ENCODE data around the gene UBE2O. TPM values are rescaled to one million over a fixed set of nuclear protein-coding genes. Genes with fewer than 3 reads are reported as not detected.

UBE2O gene
- polyA plus RNA-seq, 1 of the 3 experiments (the other 2 are of a cell fraction), result 25.4 TPM

DNA sequence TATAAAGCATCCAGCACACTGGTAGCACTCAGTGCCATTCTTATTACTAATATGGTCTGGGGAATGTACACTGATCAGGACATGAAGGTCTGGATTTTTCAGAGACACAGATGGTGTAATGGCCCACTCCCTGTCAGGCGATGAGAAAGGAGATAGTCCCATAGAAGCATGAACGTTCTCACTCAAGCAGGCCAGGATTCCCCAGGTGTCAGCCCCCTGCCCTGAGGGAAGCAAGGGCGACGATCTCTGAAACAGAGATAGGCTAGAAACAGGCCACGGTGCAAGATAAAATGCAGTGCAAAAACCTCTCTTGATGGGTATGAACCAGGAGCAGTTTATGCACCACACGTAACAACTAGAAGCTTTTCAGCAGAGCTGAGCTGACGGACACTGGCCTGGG lies 109.8 kb downstream of the UBE2O start:
- POLR2A ChIA-PET, result no interaction called here
- H3K27me3 ChIP-seq (ENCODE audit: insufficient read depth), result no peaks in the 10 kb centered on the region
- H3F3A ChIP-seq (replicated peaks; ENCODE audit: insufficient read depth), result no peaks in the 10 kb centered on the region
- peaks cover 44% of the 10 kb centered on the region for H3K79me2 ChIP-seq (ENCODE audit: insufficient read depth)
- H3K4me3 ChIP-seq (ENCODE audit: low read depth in 2 of 2, low read length in 1 of 2), result no peak overlapping the region
- no peak overlapping the region for H3K9ac ChIP-seq
- TF ChIP-seq FOXM1 (IDR thresholded peaks at IDR 0.05; ENCODE audit: low read depth) (no peak), EP300 (IDR thresholded peaks at IDR 0.05; ENCODE audit: borderline replicate concordance in 1 of 2, low read depth in 1 of 2, low read length in 1 of 2) (peak in 1 of 2 experiments; percentile 27; a peak in 1 of 4 replicates), RFX5 (IDR thresholded peaks at IDR 0.05; ENCODE audit: low read length) (no peak), FOXJ3 (CRISPR knock-in tag; IDR thresholded peaks at IDR 0.05) (peak; percentile 78), GATA2 (CRISPR knock-in tag; IDR thresholded peaks at IDR 0.05) (peak; percentile 81)
- TF ChIP-seq, protein P1, sequence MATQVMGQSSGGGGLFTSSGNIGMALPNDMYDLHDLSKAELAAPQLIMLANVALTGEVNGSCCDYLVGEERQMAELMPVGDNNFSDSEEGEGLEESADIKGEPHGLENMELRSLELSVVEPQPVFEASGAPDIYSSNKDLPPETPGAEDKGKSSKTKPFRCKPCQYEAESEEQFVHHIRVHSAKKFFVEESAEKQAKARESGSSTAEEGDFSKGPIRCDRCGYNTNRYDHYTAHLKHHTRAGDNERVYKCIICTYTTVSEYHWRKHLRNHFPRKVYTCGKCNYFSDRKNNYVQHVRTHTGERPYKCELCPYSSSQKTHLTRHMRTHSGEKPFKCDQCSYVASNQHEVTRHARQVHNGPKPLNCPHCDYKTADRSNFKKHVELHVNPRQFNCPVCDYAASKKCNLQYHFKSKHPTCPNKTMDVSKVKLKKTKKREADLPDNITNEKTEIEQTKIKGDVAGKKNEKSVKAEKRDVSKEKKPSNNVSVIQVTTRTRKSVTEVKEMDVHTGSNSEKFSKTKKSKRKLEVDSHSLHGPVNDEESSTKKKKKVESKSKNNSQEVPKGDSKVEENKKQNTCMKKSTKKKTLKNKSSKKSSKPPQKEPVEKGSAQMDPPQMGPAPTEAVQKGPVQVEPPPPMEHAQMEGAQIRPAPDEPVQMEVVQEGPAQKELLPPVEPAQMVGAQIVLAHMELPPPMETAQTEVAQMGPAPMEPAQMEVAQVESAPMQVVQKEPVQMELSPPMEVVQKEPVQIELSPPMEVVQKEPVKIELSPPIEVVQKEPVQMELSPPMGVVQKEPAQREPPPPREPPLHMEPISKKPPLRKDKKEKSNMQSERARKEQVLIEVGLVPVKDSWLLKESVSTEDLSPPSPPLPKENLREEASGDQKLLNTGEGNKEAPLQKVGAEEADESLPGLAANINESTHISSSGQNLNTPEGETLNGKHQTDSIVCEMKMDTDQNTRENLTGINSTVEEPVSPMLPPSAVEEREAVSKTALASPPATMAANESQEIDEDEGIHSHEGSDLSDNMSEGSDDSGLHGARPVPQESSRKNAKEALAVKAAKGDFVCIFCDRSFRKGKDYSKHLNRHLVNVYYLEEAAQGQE (IDR thresholded peaks at IDR 0.05; ENCODE audit: low read depth, low read length), result no peak
- TF ChIP-seq, protein P2, sequence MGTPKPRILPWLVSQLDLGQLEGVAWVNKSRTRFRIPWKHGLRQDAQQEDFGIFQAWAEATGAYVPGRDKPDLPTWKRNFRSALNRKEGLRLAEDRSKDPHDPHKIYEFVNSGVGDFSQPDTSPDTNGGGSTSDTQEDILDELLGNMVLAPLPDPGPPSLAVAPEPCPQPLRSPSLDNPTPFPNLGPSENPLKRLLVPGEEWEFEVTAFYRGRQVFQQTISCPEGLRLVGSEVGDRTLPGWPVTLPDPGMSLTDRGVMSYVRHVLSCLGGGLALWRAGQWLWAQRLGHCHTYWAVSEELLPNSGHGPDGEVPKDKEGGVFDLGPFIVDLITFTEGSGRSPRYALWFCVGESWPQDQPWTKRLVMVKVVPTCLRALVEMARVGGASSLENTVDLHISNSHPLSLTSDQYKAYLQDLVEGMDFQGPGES (IDR thresholded peaks at IDR 0.05; ENCODE audit: low read depth, low read length), result no peak
- TF ChIP-seq, protein P3, sequence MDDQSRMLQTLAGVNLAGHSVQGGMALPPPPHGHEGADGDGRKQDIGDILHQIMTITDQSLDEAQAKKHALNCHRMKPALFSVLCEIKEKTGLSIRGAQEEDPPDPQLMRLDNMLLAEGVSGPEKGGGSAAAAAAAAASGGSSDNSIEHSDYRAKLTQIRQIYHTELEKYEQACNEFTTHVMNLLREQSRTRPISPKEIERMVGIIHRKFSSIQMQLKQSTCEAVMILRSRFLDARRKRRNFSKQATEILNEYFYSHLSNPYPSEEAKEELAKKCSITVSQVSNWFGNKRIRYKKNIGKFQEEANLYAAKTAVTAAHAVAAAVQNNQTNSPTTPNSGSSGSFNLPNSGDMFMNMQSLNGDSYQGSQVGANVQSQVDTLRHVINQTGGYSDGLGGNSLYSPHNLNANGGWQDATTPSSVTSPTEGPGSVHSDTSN (IDR thresholded peaks at IDR 0.05), result no peak
- TF ChIP-seq, protein P4, sequence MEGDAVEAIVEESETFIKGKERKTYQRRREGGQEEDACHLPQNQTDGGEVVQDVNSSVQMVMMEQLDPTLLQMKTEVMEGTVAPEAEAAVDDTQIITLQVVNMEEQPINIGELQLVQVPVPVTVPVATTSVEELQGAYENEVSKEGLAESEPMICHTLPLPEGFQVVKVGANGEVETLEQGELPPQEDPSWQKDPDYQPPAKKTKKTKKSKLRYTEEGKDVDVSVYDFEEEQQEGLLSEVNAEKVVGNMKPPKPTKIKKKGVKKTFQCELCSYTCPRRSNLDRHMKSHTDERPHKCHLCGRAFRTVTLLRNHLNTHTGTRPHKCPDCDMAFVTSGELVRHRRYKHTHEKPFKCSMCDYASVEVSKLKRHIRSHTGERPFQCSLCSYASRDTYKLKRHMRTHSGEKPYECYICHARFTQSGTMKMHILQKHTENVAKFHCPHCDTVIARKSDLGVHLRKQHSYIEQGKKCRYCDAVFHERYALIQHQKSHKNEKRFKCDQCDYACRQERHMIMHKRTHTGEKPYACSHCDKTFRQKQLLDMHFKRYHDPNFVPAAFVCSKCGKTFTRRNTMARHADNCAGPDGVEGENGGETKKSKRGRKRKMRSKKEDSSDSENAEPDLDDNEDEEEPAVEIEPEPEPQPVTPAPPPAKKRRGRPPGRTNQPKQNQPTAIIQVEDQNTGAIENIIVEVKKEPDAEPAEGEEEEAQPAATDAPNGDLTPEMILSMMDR (IDR thresholded peaks at IDR 0.05), result no peak
- H3K9me3 ChIP-seq, result no peaks in the 10 kb centered on the region
- DNase-seq, result peak; percentile 34
- no peak overlapping the region for H3K27ac ChIP-seq (ENCODE audit: low read depth in 2 of 2, low read length in 1 of 2)
- H3K36me3 ChIP-seq (replicated peaks in 1 of 2; ENCODE audit: control insufficient read depth in 1 of 2, insufficient read depth in 2 of 2, low read length in 1 of 2), result peaks cover 17 to 47% of the 10 kb centered on the region in 2 experiments
- CTCF ChIA-PET, result interaction anchor here (1.4 to 3.8 kb wide), 3 partner anchors 10 to 222 kb away, joined by 4 to 19 read pairs (median 10); partner anchors contain the start of gene SPHK1
- H4K20me1 ChIP-seq (ENCODE audit: insufficient read depth), result 0 out of 2 replicates have a peak, but pooled peaks cover 3% of the 10 kb centered on the region
- H3K4me2 ChIP-seq, result no peak overlapping the region
- WGBS (ENCODE audit: low lambda C conversion rate), result 83% methylated on average over 7 of the region's 7 CpGs
- no peaks in the 10 kb centered on the region for H3K9me2 ChIP-seq
- no peaks in the 10 kb centered on the region for H3K4me1 ChIP-seq (ENCODE audit: control insufficient read depth in 1 of 2, insufficient read depth in 2 of 2, low read depth in 1 of 2, low read length in 1 of 2)
- no peak overlapping the region for H2AFZ ChIP-seq (ENCODE audit: low read depth)

All from SK-N-SH (cell line).